ENCODE measurements around the gene RIN1.
A peak's percentile ranks its signal among the peaks of the same experiment; 100 is the strongest.

RIN1 gene

GRCh38 chr11:66327171-66328030 is 8.8 kb downstream of the RIN1 start:
- Histone ChIP-seq H3K9me3 (ENCODE audit: control insufficient read depth, low read length) (no peaks in the 10 kb centered on the region), H3K36me3 (ENCODE audit: control insufficient read depth, insufficient read depth, low read length) (no peaks in the 10 kb centered on the region), H3K4me3 (ENCODE audit: low read depth, low read length) (no peak overlapping the region), H3K79me2 (no peaks in the 10 kb centered on the region), H2AFZ (no peak overlapping the region), H3K9ac (no peak overlapping the region), H3K27me3 (ENCODE audit: control insufficient read depth, insufficient read depth, low read length) (no peaks in the 10 kb centered on the region), H3K4me1 (no peaks in the 10 kb centered on the region), H3K27ac (peak overlapping the region; percentile 24), H3K4me2 (ENCODE audit: low read length) (no peak overlapping the region)
- no peak for TF ChIP-seq CTCF (IDR thresholded peaks at IDR 0.05)

- no peaks in the 10 kb centered on the region for H3K9me3 ChIP-seq (ENCODE audit: control insufficient read depth, low read length)
- H3K9ac ChIP-seq = no peak overlapping the region
- no peaks in the 10 kb centered on the region for H3K4me1 ChIP-seq
- no peak overlapping the region for H3K27ac ChIP-seq
- H2AFZ ChIP-seq = no peak overlapping the region
- no peak for TF ChIP-seq CTCF (IDR thresholded peaks at IDR 0.05)
- no peak overlapping the region for H3K4me2 ChIP-seq (ENCODE audit: low read length)
- no peaks in the 10 kb centered on the region for H3K79me2 ChIP-seq
- H3K4me3 ChIP-seq (ENCODE audit: low read depth, low read length) = no peak overlapping the region
- H3K36me3 ChIP-seq (ENCODE audit: control insufficient read depth, insufficient read depth, low read length) = no peaks in the 10 kb centered on the region
- H3K27me3 ChIP-seq (ENCODE audit: control insufficient read depth, insufficient read depth, low read length) = no peaks in the 10 kb centered on the region
Observed at GRCh38 chr11:66326261-66327111, 9.7 kb downstream of the RIN1 start.

GRCh38 chr11:66325263-66325671 is 11.0 kb downstream of the RIN1 start:
- Histone ChIP-seq H3K4me3 (ENCODE audit: low read depth, low read length) (no peak overlapping the region), H3K4me1 (no peaks in the 10 kb centered on the region), H3K4me2 (ENCODE audit: low read length) (no peak overlapping the region), H3K36me3 (ENCODE audit: control insufficient read depth, insufficient read depth, low read length) (no peaks in the 10 kb centered on the region), H3K79me2 (no peaks in the 10 kb centered on the region), H3K27ac (no peak overlapping the region), H2AFZ (no peak overlapping the region), H3K9me3 (ENCODE audit: control insufficient read depth, low read length) (no peaks in the 10 kb centered on the region), H3K9ac (no peak overlapping the region), H3K27me3 (ENCODE audit: control insufficient read depth, insufficient read depth, low read length) (no peaks in the 10 kb centered on the region)
- TF ChIP-seq CTCF (IDR thresholded peaks at IDR 0.05) = no peak

- Histone ChIP-seq H3K79me2 (no peaks in the 10 kb centered on the region), H3K9me3 (ENCODE audit: control insufficient read depth, low read length) (no peaks in the 10 kb centered on the region), H3K27ac (no peak overlapping the region), H3K9ac (no peak overlapping the region), H3K4me2 (ENCODE audit: low read length) (no peak overlapping the region), H3K36me3 (ENCODE audit: control insufficient read depth, insufficient read depth, low read length) (no peaks in the 10 kb centered on the region), H3K4me3 (ENCODE audit: low read depth, low read length) (no peak overlapping the region), H3K27me3 (ENCODE audit: control insufficient read depth, insufficient read depth, low read length) (no peaks in the 10 kb centered on the region), H2AFZ (no peak overlapping the region), H3K4me1 (no peaks in the 10 kb centered on the region)
- no peak for TF ChIP-seq CTCF (IDR thresholded peaks at IDR 0.05)
Observed at GRCh38 chr11:66324664-66325063, 11.6 kb downstream of the RIN1 start.

Data from parathyroid adenoma (tissue), 2 donors.